Breast epithelium (tissue), 4 donors: ENCODE data around the gene KCTD8. TPM values are rescaled to one million over a fixed set of nuclear protein-coding genes. Genes with fewer than 3 reads are reported as not detected.

Experiments used
- DNase-seq, 2 donors: peaks; one replicate each; pipeline ENCODE4 v3.0.0-alpha.2; 2019; ENCODE audit warnings: low spot score in 2 of 2
- H3K27ac ChIP-seq, 2 donors: fragments of 200-600 bp; sonication (generic) in 1 of 2; one replicate each; pipeline ENCODE4 v1.5.1; 2016 to 2019; ENCODE audit warnings: mild to moderate bottlenecking in 1 of 2
- H3K27me3 ChIP-seq, 2 donors: fragments of 200-600 bp; sonication (generic) in 1 of 2; one replicate each; pipeline versions ENCODE4 v1.5.1 to v1.6.0; 2017 to 2019; ENCODE audit warnings: control low read depth in 1 of 2, mild to moderate bottlenecking in 1 of 2
- H3K36me3 ChIP-seq: fragments of 200-600 bp; one replicate; pipeline ENCODE4 v1.5.1; 2019
- H3K4me1 ChIP-seq, 2 donors: fragments of 200-600 bp; sonication (generic); one replicate each; pipeline ENCODE4 v1.5.1; 2016 to 2019; ENCODE audit warnings: control low read depth in 1 of 2
- H3K4me3 ChIP-seq, 3 donors: fragments of 200-600 bp; sonication (generic); 1 replicate in 2 of 3; 2 replicates in 1 of 3; pipeline ENCODE4 v1.5.1; 2016 to 2019; ENCODE audit warnings: mild to moderate bottlenecking in 3 of 3, moderate library complexity in 2 of 3
- H3K9me3 ChIP-seq, 2 donors: fragments of 200-600 bp; sonication (generic) in 1 of 2; one replicate each; pipeline ENCODE4 v1.5.1; 2016 to 2019; ENCODE audit warnings: control low read depth in 1 of 2
- POLR2A ChIP-seq: fragments of 450-650 bp; IDR thresholded peaks from one replicate; pipeline ENCODE4 v1.6.1; 2016; ENCODE audit warnings: antibody characterized with exemption, mild to moderate bottlenecking, moderate library complexity
- POLR2AphosphoS5 ChIP-seq, 3 donors: sonication (generic); formaldehyde crosslinking; IDR thresholded peaks; one replicate each; pipeline ENCODE4 v1.6.1; 2017; ENCODE audit warnings: antibody characterized with exemption in 3 of 3
- intact Hi-C: fragments of 100-400 bp; cut with DNase I; formaldehyde crosslinking; loops from one replicate; pipeline ENCODE4 v1.15.1; 2023; ENCODE audit warnings: low total_unique reads
- total RNA-seq, 3 donors: library from RNA; depleted of rRNA; stranded (reverse); fragments of >200 nt; gene quantifications; one replicate each; pipeline ENCODE4 v1.1.0, GENCODE V29; 2016
- TF ChIP-seq, protein P1 (sequence below), 3 donors: fragments of 450-650 bp; IDR thresholded peaks; one replicate each; pipeline ENCODE4 v1.5.1; 2016 to 2017; ENCODE audit warnings: antibody characterized with exemption in 3 of 3, mild to moderate bottlenecking in 3 of 3, moderate library complexity in 3 of 3

The KCTD8 gene
- total RNA-seq, 3 donors from 2014 or later, result 0.33 to 1.9 (median 0.48) TPM

DNA sequence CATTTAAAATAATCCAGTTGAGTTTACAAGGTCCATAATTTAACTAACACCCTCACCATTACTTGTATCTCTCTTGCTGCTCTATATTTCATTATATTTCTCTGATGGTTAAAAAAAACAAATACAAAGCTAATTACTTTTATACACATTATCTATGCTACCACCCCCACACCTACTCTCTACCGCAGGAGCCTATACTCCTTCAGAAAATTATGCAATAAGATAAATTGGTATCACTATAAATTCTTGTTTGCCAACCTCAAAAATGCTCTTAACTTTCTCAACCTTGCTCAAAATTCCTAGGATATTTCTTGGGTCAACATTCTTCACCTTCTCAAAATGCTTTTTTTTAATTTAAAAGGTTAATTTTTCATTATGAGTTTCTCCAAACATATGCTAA is 282.7 kb downstream of the KCTD8 start:
- Histone ChIP-seq H3K27me3 (no peaks in the 10 kb centered on the region), H3K36me3 (no peaks in the 10 kb centered on the region), H3K27ac (no peak overlapping the region), H3K9me3 (no peaks in the 10 kb centered on the region), H3K4me1 (no peaks in the 10 kb centered on the region), H3K4me3 (no peak overlapping the region)
- TF ChIP-seq POLR2A (no peak), POLR2AphosphoS5 (IDR thresholded peaks at IDR 0.05) (no peak)
- TF ChIP-seq, protein P1, sequence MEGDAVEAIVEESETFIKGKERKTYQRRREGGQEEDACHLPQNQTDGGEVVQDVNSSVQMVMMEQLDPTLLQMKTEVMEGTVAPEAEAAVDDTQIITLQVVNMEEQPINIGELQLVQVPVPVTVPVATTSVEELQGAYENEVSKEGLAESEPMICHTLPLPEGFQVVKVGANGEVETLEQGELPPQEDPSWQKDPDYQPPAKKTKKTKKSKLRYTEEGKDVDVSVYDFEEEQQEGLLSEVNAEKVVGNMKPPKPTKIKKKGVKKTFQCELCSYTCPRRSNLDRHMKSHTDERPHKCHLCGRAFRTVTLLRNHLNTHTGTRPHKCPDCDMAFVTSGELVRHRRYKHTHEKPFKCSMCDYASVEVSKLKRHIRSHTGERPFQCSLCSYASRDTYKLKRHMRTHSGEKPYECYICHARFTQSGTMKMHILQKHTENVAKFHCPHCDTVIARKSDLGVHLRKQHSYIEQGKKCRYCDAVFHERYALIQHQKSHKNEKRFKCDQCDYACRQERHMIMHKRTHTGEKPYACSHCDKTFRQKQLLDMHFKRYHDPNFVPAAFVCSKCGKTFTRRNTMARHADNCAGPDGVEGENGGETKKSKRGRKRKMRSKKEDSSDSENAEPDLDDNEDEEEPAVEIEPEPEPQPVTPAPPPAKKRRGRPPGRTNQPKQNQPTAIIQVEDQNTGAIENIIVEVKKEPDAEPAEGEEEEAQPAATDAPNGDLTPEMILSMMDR (IDR thresholded peaks at IDR 0.05), result no peak
- intact Hi-C loops, result no loop called here
- DNase-seq, result no peak

GRCh38 chr4:44162538-44163270 is 285.9 kb downstream of the KCTD8 start:
- Histone ChIP-seq H3K36me3 (no peaks in the 10 kb centered on the region), H3K27me3 (no peaks in the 10 kb centered on the region), H3K27ac (no peak overlapping the region), H3K4me1 (no peaks in the 10 kb centered on the region), H3K9me3 (no peaks in the 10 kb centered on the region), H3K4me3 (no peak overlapping the region)
- TF ChIP-seq POLR2A, result no peak
- no peak for TF ChIP-seq POLR2AphosphoS5 (IDR thresholded peaks at IDR 0.05)
- TF ChIP-seq, protein P1 (IDR thresholded peaks at IDR 0.05), result no peak
- intact Hi-C loops, result no loop called here
- no peak for DNase-seq

GRCh38 chr4:44161756-44162155 is 286.9 kb downstream of the KCTD8 start:
- intact Hi-C loops, result no loop called here
- H3K4me1 ChIP-seq, result no peaks in the 10 kb centered on the region
- no peaks in the 10 kb centered on the region for H3K27me3 ChIP-seq
- no peak for DNase-seq
- no peak overlapping the region for H3K4me3 ChIP-seq
- H3K27ac ChIP-seq, result no peak overlapping the region
- no peaks in the 10 kb centered on the region for H3K9me3 ChIP-seq
- H3K36me3 ChIP-seq, result no peaks in the 10 kb centered on the region
- TF ChIP-seq POLR2AphosphoS5 (IDR thresholded peaks at IDR 0.05) (no peak), POLR2A (no peak)

GRCh38 chr4:44160776-44161367 is 287.7 kb downstream of the KCTD8 start:
- DNase-seq, result no peak
- H3K36me3 ChIP-seq, result no peaks in the 10 kb centered on the region
- H3K4me1 ChIP-seq, result no peaks in the 10 kb centered on the region
- H3K27ac ChIP-seq, result no peak overlapping the region
- no peaks in the 10 kb centered on the region for H3K9me3 ChIP-seq
- intact Hi-C loops, result no loop called here
- no peaks in the 10 kb centered on the region for H3K27me3 ChIP-seq
- TF ChIP-seq POLR2A, result no peak
- TF ChIP-seq, protein P1 (IDR thresholded peaks at IDR 0.05), result no peak
- no peak for TF ChIP-seq POLR2AphosphoS5 (IDR thresholded peaks at IDR 0.05)
- H3K4me3 ChIP-seq, result no peak overlapping the region

- no peaks in the 10 kb centered on the region for H3K27me3 ChIP-seq
- H3K4me3 ChIP-seq, result no peak overlapping the region
- no peak for DNase-seq
- no peak overlapping the region for H3K27ac ChIP-seq
- no peaks in the 10 kb centered on the region for H3K9me3 ChIP-seq
- TF ChIP-seq, protein P1 (IDR thresholded peaks at IDR 0.05), result no peak
- no peak for TF ChIP-seq POLR2AphosphoS5 (IDR thresholded peaks at IDR 0.05)
- no peak for TF ChIP-seq POLR2A
- intact Hi-C loops, result no loop called here
- H3K4me1 ChIP-seq, result no peaks in the 10 kb centered on the region
- H3K36me3 ChIP-seq, result no peaks in the 10 kb centered on the region
Measured at GRCh38 chr4:44159991-44160390, 288.6 kb downstream of the KCTD8 start.
